ENCODE data around the gene TSHZ1. TPM values are rescaled to one million over a fixed set of nuclear protein-coding genes. Genes with fewer than 3 reads are reported as not detected.
A peak's percentile ranks its signal among the peaks of the same experiment; 100 is the strongest.

The TSHZ1 gene
- total and polyA plus RNA-seq, 4 donors, result 4.2 to 6.6 (median 5.6) TPM

DNA sequence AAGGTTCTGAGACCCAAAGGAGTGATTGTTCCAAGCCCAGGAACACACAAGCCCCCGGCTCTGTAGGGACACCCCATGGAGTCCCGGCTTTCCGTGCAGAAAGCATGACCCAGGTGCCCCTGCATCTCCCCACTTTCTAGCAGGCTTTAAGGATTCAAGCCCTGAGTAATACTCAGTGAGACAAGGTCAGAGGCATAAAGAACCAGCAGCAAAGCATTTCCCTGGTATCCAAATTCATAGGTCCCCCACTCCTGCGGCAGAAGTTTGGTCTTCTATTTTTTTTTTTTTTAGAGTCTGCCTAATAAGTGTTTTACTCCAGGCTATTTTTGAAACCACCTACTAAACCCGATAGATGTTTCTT is 16.3 kb downstream of the TSHZ1 start:
- WGBS, result 56% methylated on average over 5 of the region's 5 CpGs
- H3K4me1 ChIP-seq (ENCODE audit: control insufficient read depth in 4 of 4, insufficient read depth in 4 of 4, low read length in 3 of 4), result peaks cover 14 to 40% (median 38%) of the 10 kb centered on the region in 4 donors
- no peak for DNase-seq (ENCODE audit: low spot score)

DNA sequence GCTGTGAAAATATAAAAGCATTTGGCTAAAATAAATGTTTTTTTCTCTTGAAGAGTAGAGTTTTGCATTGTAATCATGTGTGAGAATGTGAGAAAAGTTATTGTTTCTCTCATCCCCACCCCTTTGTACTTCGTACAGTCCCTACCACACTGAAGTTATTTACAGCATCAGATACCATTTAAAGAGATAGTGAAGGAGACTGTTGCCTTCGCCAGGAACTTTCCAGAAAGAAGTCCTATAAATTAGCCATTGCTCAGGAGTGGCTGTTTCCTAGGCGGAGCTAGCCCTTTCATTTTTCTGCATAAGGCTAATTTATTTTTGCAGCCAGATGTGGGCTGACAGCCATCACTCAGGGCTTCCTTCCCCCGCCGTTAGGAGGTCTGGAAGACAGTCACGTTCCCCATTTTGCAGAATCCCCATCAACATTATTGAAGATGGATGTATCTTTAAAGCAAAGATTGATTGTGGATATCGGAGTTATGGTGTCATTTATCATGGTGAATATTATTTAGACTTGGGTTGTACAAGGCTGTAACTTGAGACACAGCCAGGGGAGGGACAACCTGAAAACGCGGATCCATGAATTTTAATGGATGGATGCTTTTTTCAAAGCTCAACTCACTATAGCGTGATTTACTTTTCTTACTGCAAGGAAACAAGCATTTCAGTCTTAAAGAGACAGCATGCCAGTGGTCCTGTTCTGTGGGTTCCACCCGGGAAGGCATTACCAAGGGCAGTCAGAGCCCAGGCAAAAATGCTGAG is 17.1 kb downstream of the TSHZ1 start:
- Histone ChIP-seq H3K4me1 (ENCODE audit: control insufficient read depth in 4 of 4, insufficient read depth in 4 of 4, low read length in 3 of 4) (peaks cover 14 to 40% (median 38%) of the 10 kb centered on the region in 4 donors), H3K36me3 (ENCODE audit: control insufficient read depth in 4 of 4, insufficient read depth in 3 of 4, low read depth in 1 of 4, low read length in 3 of 4) (no peaks in the 10 kb centered on the region), H3K27me3 (ENCODE audit: control insufficient read depth in 4 of 4, insufficient read depth in 4 of 4, low read length in 3 of 4) (no peaks in the 10 kb centered on the region), H3K9ac (ENCODE audit: low read depth in 1 of 2, low read length in 2 of 2) (no peak overlapping the region), H3K4me3 (ENCODE audit: low read depth in 1 of 3, low read length in 3 of 3) (no peak overlapping the region), H3K9me3 (ENCODE audit: control insufficient read depth in 4 of 4, low read length in 3 of 4) (no peaks in the 10 kb centered on the region), H3K27ac (ENCODE audit: low read depth in 1 of 2, low read length in 2 of 2) (no peak overlapping the region)
- DNase-seq (ENCODE audit: low spot score), result no peak
- no peak for TF ChIP-seq NR2F2 (IDR thresholded peaks at IDR 0.05)
- no peak for TF ChIP-seq JUND (IDR thresholded peaks at IDR 0.05)
- TF ChIP-seq RAD21 (IDR thresholded peaks at IDR 0.05), result no peak
- TF ChIP-seq YY1 (IDR thresholded peaks at IDR 0.05), result no peak
- WGBS, result 74% methylated on average over 11 of the region's 11 CpGs

More for the DNA sequence above, 16.3 kb downstream of the TSHZ1 start:
- Histone ChIP-seq H3K9ac (ENCODE audit: low read depth in 1 of 2, low read length in 2 of 2) (peak overlapping the region; percentile 17 to 48), H3K27ac (ENCODE audit: low read depth in 1 of 2, low read length in 2 of 2) (peak overlapping the region; percentile 38 to 83), H3K9me3 (ENCODE audit: control insufficient read depth in 4 of 4, low read length in 3 of 4) (no peaks in the 10 kb centered on the region), H3K4me3 (ENCODE audit: low read depth in 1 of 3, low read length in 3 of 3) (peak overlapping the region in 2 of 3 donors; percentile 28 to 31), H3K36me3 (ENCODE audit: control insufficient read depth in 4 of 4, insufficient read depth in 3 of 4, low read depth in 1 of 4, low read length in 3 of 4) (no peaks in the 10 kb centered on the region), H3K27me3 (ENCODE audit: control insufficient read depth in 4 of 4, insufficient read depth in 4 of 4, low read length in 3 of 4) (no peaks in the 10 kb centered on the region)
- TF ChIP-seq HNF4G (IDR thresholded peaks at IDR 0.05), result no peak
- no peak for TF ChIP-seq SP1 (IDR thresholded peaks at IDR 0.05)
- no peak for TF ChIP-seq NR2F2 (IDR thresholded peaks at IDR 0.05)
- TF ChIP-seq GABPA (IDR thresholded peaks at IDR 0.05 in 1 of 2, conservative IDR thresholded peaks at IDR 0.05 in 1 of 2), result no peak
- no peak for TF ChIP-seq EGR1 (IDR thresholded peaks at IDR 0.05; ENCODE audit: low read depth in 2 of 2)
- TF ChIP-seq, protein P1, sequence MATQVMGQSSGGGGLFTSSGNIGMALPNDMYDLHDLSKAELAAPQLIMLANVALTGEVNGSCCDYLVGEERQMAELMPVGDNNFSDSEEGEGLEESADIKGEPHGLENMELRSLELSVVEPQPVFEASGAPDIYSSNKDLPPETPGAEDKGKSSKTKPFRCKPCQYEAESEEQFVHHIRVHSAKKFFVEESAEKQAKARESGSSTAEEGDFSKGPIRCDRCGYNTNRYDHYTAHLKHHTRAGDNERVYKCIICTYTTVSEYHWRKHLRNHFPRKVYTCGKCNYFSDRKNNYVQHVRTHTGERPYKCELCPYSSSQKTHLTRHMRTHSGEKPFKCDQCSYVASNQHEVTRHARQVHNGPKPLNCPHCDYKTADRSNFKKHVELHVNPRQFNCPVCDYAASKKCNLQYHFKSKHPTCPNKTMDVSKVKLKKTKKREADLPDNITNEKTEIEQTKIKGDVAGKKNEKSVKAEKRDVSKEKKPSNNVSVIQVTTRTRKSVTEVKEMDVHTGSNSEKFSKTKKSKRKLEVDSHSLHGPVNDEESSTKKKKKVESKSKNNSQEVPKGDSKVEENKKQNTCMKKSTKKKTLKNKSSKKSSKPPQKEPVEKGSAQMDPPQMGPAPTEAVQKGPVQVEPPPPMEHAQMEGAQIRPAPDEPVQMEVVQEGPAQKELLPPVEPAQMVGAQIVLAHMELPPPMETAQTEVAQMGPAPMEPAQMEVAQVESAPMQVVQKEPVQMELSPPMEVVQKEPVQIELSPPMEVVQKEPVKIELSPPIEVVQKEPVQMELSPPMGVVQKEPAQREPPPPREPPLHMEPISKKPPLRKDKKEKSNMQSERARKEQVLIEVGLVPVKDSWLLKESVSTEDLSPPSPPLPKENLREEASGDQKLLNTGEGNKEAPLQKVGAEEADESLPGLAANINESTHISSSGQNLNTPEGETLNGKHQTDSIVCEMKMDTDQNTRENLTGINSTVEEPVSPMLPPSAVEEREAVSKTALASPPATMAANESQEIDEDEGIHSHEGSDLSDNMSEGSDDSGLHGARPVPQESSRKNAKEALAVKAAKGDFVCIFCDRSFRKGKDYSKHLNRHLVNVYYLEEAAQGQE (IDR thresholded peaks at IDR 0.05), result no peak
- no peak for TF ChIP-seq HNF4A (conservative IDR thresholded peaks at IDR 0.05)
- TF ChIP-seq, protein P2, sequence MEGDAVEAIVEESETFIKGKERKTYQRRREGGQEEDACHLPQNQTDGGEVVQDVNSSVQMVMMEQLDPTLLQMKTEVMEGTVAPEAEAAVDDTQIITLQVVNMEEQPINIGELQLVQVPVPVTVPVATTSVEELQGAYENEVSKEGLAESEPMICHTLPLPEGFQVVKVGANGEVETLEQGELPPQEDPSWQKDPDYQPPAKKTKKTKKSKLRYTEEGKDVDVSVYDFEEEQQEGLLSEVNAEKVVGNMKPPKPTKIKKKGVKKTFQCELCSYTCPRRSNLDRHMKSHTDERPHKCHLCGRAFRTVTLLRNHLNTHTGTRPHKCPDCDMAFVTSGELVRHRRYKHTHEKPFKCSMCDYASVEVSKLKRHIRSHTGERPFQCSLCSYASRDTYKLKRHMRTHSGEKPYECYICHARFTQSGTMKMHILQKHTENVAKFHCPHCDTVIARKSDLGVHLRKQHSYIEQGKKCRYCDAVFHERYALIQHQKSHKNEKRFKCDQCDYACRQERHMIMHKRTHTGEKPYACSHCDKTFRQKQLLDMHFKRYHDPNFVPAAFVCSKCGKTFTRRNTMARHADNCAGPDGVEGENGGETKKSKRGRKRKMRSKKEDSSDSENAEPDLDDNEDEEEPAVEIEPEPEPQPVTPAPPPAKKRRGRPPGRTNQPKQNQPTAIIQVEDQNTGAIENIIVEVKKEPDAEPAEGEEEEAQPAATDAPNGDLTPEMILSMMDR (IDR thresholded peaks at IDR 0.05; ENCODE audit: low read depth, low read length, missing input control), result no peak
- TF ChIP-seq, protein P3, sequence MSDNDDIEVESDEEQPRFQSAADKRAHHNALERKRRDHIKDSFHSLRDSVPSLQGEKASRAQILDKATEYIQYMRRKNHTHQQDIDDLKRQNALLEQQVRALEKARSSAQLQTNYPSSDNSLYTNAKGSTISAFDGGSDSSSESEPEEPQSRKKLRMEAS (IDR thresholded peaks at IDR 0.05), result no peak
